ENCODE data around the gene CYP19A1.
"Not testable (repeated sequence)": the region's sequence is repeated elsewhere in the genome, so short reads cannot be mapped to it uniquely, and the experiment has no call there.

Gene CYP19A1

GRCh38 chr15:51262463-51262862 lies 75.9 kb downstream of the CYP19A1 start:
- H3K4me1 Mint-ChIP-seq = peaks cover 7% of the 10 kb centered on the region
- no peak overlapping the region for H3K4me3 Mint-ChIP-seq
- H3K36me3 Mint-ChIP-seq (ENCODE audit: low read depth) = no peaks in the 10 kb centered on the region
- H3K27ac Mint-ChIP-seq = no peak overlapping the region
- TF ChIP-seq CTCF (IDR thresholded peaks at IDR 0.05; ENCODE audit: unreplicated experiment in 3 of 3) = no peak
- peaks cover 14% of the 10 kb centered on the region for H3K27me3 Mint-ChIP-seq (ENCODE audit: low read depth)
- H3K9me3 Mint-ChIP-seq = peaks cover 14% of the 10 kb centered on the region

- H3K27me3 Mint-ChIP-seq (ENCODE audit: low read depth); H3K4me3 Mint-ChIP-seq: not testable (repeated sequence)
Measured at GRCh38 chr15:51261113-51261512, 77.3 kb downstream of the CYP19A1 start.

GRCh38 chr15:51260202-51260601 lies 78.2 kb downstream of the CYP19A1 start:
- Mint-ChIP-seq H3K4me3 (no peak overlapping the region), H3K27ac (no peak overlapping the region), H3K36me3 (ENCODE audit: low read depth) (no peaks in the 10 kb centered on the region), H3K27me3 (ENCODE audit: low read depth) (no peaks in the 10 kb centered on the region), H3K4me1 (no peaks in the 10 kb centered on the region), H3K9me3 (peaks cover 14% of the 10 kb centered on the region)
- TF ChIP-seq CTCF (IDR thresholded peaks at IDR 0.05; ENCODE audit: unreplicated experiment in 3 of 3) = no peak

More at GRCh38 chr15:51261113-51261512, 77.3 kb downstream of the CYP19A1 start:
- H3K36me3 Mint-ChIP-seq (ENCODE audit: low read depth); H3K27ac Mint-ChIP-seq; H3K4me1 Mint-ChIP-seq: not testable (repeated sequence)
- peaks cover 14% of the 10 kb centered on the region for H3K9me3 Mint-ChIP-seq

GRCh38 chr15:51255533-51255932 lies 82.9 kb downstream of the CYP19A1 start:
- Mint-ChIP-seq H3K27me3 (ENCODE audit: low read depth) (no peaks in the 10 kb centered on the region), H3K27ac (no peak overlapping the region), H3K9me3 (peaks cover 9% of the 10 kb centered on the region), H3K4me3 (no peak overlapping the region), H3K4me1 (no peaks in the 10 kb centered on the region), H3K36me3 (ENCODE audit: low read depth) (no peaks in the 10 kb centered on the region)
- TF ChIP-seq CTCF (IDR thresholded peaks at IDR 0.05; ENCODE audit: unreplicated experiment in 3 of 3) = no peak

GRCh38 chr15:51253366-51253765 lies 85.0 kb downstream of the CYP19A1 start:
- Mint-ChIP-seq H3K36me3 (ENCODE audit: low read depth) (no peaks in the 10 kb centered on the region), H3K27me3 (ENCODE audit: low read depth) (peaks cover 4% of the 10 kb centered on the region), H3K4me1 (no peaks in the 10 kb centered on the region), H3K9me3 (no peaks in the 10 kb centered on the region), H3K4me3 (no peak overlapping the region), H3K27ac (no peak overlapping the region)
- no peak for TF ChIP-seq CTCF (IDR thresholded peaks at IDR 0.05; ENCODE audit: unreplicated experiment in 3 of 3)

GRCh38 chr15:51252671-51253070 lies 85.7 kb downstream of the CYP19A1 start:
- peaks cover 4% of the 10 kb centered on the region for H3K27me3 Mint-ChIP-seq (ENCODE audit: low read depth)
- no peak for TF ChIP-seq CTCF (IDR thresholded peaks at IDR 0.05; ENCODE audit: unreplicated experiment in 3 of 3)
- H3K4me3 Mint-ChIP-seq = no peak overlapping the region
- H3K9me3 Mint-ChIP-seq = no peaks in the 10 kb centered on the region
- no peaks in the 10 kb centered on the region for H3K4me1 Mint-ChIP-seq
- H3K36me3 Mint-ChIP-seq (ENCODE audit: low read depth) = no peaks in the 10 kb centered on the region
- no peak overlapping the region for H3K27ac Mint-ChIP-seq
